Activated CD8-positive, alpha-beta T cell treated with anti-CD3 and anti-CD28 coated beads for 36 hours (primary cell): ENCODE measurements around the gene OBSCN. TPM values are rescaled to one million over a fixed set of nuclear protein-coding genes. Genes with fewer than 3 reads are reported as not detected.

Source experiments
- ATAC-seq: fragments of 200-7000 bp; cut with Tn5 transposase; one replicate; pipeline ENCODE4 v1.10.0; 2021; ENCODE audit warnings: mild to moderate bottlenecking, moderate library complexity
- CTCF ChIA-PET: fragments of 350-600 bp; sonication (Branson Sonifier 250); formaldehyde crosslinking; loops from one replicate; lab custom pipeline; 2021; ENCODE audit warnings: antibody characterized with exemption; lab: Charles Lee
- POLR2A ChIA-PET: fragments of 350-600 bp; sonication (Branson Sonifier 250); formaldehyde crosslinking; loops from one replicate; lab custom pipeline; 2021; ENCODE audit warnings: antibody characterized with exemption; lab: Charles Lee
- DNase-seq: peaks from one replicate; pipeline ENCODE4 v3.0.0-alpha.2; 2020
- H3K27ac Mint-ChIP-seq: one replicate; pipeline ENCODE4 v1.8.0; 2021; ENCODE audit warnings: mild to moderate bottlenecking, mixed read lengths
- H3K27me3 Mint-ChIP-seq: one replicate; pipeline ENCODE4 v1.8.0; 2021; ENCODE audit warnings: mixed read lengths
- H3K36me3 Mint-ChIP-seq: one replicate; pipeline ENCODE4 v1.8.0; 2021; ENCODE audit warnings: low read depth, mixed read lengths
- H3K4me1 Mint-ChIP-seq: one replicate; pipeline ENCODE4 v1.8.0; 2021; ENCODE audit warnings: low read depth, mixed read lengths
- H3K4me3 Mint-ChIP-seq: one replicate; pipeline ENCODE4 v1.8.0; 2021; ENCODE audit warnings: mild to moderate bottlenecking, moderate library complexity, mixed read lengths
- H3K9me3 Mint-ChIP-seq: one replicate; pipeline ENCODE4 v1.8.0; 2021; ENCODE audit warnings: mixed read lengths
- intact Hi-C: fragments of 100-400 bp; cut with micrococcal nuclease; formaldehyde crosslinking; loops from one replicate; pipeline ENCODE4 v1.10.0; 2022
- total RNA-seq, 2 experiments: library from RNA; stranded (reverse); gene quantifications; one replicate each; pipeline ENCODE4 v1.2.3, GENCODE V29; 2021
- TF ChIP-seq, protein P1 (sequence below): fragments of 200-600 bp; IDR thresholded peaks from one replicate; pipeline ENCODE4 v1.8.0; 2022; ENCODE audit warnings: antibody characterized with exemption, mild to moderate bottlenecking

Gene OBSCN
- total RNA-seq, 2 experiments from 2014 or later: 21.6 to 23.7 TPM

DNA sequence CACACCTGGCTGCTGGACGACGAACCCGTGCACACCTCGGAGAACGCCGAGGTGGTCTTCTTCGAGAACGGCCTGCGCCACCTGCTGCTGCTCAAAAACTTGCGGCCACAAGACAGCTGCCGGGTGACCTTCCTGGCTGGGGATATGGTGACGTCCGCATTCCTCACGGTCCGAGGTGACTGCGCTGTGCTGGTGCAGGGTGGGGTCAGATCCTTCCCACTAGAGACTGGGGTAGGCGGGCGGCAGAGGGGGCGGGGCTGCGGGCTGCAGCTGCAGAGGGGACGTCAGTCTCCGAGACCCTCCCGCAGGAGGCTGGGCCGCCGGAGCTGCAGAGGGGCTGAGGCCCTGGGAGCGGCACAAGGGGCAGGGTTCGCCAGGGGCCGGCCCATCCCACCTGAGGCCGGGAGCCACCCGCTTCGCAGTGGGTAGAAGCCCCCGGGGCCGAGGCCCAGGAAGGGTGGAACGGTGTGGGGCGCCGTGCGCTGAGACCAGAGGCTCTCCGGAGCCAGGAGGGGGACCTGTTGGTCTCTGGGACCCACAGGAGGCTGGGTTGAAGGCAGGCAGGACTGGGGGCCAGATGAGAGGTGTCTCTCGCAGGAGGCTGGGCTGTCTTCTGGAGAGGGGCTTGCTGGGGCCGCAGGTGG lies 108.2 kb downstream of the OBSCN start:
- Mint-ChIP-seq H3K36me3 (peaks cover 8% of the 10 kb centered on the region), H3K27ac (no peak overlapping the region), H3K4me1 (no peaks in the 10 kb centered on the region), H3K27me3 (no peaks in the 10 kb centered on the region), H3K9me3 (no peaks in the 10 kb centered on the region), H3K4me3 (no peak overlapping the region)
- TF ChIP-seq, protein P1, sequence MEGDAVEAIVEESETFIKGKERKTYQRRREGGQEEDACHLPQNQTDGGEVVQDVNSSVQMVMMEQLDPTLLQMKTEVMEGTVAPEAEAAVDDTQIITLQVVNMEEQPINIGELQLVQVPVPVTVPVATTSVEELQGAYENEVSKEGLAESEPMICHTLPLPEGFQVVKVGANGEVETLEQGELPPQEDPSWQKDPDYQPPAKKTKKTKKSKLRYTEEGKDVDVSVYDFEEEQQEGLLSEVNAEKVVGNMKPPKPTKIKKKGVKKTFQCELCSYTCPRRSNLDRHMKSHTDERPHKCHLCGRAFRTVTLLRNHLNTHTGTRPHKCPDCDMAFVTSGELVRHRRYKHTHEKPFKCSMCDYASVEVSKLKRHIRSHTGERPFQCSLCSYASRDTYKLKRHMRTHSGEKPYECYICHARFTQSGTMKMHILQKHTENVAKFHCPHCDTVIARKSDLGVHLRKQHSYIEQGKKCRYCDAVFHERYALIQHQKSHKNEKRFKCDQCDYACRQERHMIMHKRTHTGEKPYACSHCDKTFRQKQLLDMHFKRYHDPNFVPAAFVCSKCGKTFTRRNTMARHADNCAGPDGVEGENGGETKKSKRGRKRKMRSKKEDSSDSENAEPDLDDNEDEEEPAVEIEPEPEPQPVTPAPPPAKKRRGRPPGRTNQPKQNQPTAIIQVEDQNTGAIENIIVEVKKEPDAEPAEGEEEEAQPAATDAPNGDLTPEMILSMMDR: no peak
- DNase-seq (no peak), ATAC-seq (no peak)
- ChIA-PET POLR2A (no interaction called here), CTCF (no interaction called here)
- intact Hi-C loops: no loop called here

DNA sequence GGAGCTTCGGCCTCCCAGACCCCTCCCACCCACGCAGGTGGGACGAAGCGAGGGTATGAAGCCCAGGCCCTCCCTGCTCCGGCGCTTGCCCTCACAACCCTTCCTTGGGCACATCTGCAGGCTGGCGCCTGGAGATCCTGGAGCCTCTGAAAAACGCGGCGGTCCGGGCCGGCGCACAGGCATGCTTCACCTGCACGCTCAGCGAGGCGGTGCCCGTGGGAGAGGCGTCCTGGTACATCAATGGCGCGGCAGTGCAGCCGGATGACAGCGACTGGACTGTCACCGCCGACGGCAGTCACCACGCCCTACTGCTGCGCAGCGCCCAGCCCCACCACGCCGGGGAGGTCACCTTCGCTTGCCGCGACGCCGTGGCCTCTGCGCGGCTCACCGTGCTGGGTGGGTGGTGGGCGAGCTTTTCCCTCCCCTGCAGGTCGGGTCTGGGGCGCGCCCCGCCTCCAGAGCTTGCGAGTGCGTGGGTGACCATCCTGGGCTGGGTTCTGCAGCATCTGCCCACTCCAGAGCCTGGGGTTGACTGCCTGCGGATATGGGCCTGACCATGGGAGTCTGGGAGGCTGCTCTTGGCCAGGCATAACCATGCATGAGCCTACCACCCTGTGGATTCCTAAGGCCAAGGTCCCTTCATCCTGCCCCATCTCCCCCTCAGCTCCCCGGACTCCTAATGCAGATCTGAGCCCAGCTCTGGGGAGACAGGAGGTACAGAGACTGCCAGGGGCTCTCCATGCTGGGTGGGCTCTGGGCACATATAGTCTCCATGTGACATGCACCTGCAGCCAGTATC lies 108.9 kb downstream of the OBSCN start:
- ChIA-PET CTCF (no interaction called here), POLR2A (interaction anchor here (0.7 kb wide), 1 partner anchor 11 kb away, joined by 3 read pairs; no protein-coding TSS in a partner anchor)

GRCh38 chr1:228317411-228317828 lies 109.6 kb downstream of the OBSCN start:
- intact Hi-C loops: no loop called here
- TF ChIP-seq, protein P1: no peak
- ChIA-PET CTCF (no interaction called here), POLR2A (interaction anchor here (0.7 kb wide), 1 partner anchor 12 kb away, joined by 3 read pairs; no protein-coding TSS in a partner anchor)
- H3K4me3 Mint-ChIP-seq: no peak overlapping the region
- peaks cover 6% of the 10 kb centered on the region for H3K36me3 Mint-ChIP-seq
- no peak for ATAC-seq
- no peaks in the 10 kb centered on the region for H3K9me3 Mint-ChIP-seq
- H3K4me1 Mint-ChIP-seq: no peaks in the 10 kb centered on the region
- no peak overlapping the region for H3K27ac Mint-ChIP-seq
- no peaks in the 10 kb centered on the region for H3K27me3 Mint-ChIP-seq
- no peak for DNase-seq

More for the DNA sequence above, 108.9 kb downstream of the OBSCN start:
- Mint-ChIP-seq H3K27me3 (no peaks in the 10 kb centered on the region), H3K4me3 (no peak overlapping the region), H3K4me1 (no peaks in the 10 kb centered on the region), H3K27ac (no peak overlapping the region), H3K36me3 (peaks cover 8% of the 10 kb centered on the region), H3K9me3 (no peaks in the 10 kb centered on the region)
- no peak for DNase-seq
- intact Hi-C loops: no loop called here
- TF ChIP-seq, protein P1: no peak
- no peak for ATAC-seq

GRCh38 chr1:228317891-228318810 lies 110.3 kb downstream of the OBSCN start:
- Mint-ChIP-seq H3K36me3 (peaks cover 2% of the 10 kb centered on the region), H3K27ac (no peak overlapping the region), H3K9me3 (no peaks in the 10 kb centered on the region), H3K27me3 (no peaks in the 10 kb centered on the region), H3K4me1 (no peaks in the 10 kb centered on the region), H3K4me3 (no peak overlapping the region)
- TF ChIP-seq, protein P1: no peak
- ATAC-seq (no peak), DNase-seq (no peak)
- intact Hi-C loops: no loop called here
- ChIA-PET POLR2A (no interaction called here), CTCF (no interaction called here)
